GM18511 (cell line): ENCODE data around the gene ARPC1B.

ENCODE experiments used
- ATAC-seq: cut with Tn5 transposase; IDR thresholded peaks from one replicate; pipeline ENCODE4 v1.9.1; 2021; ENCODE audit warnings: mild to moderate bottlenecking, moderate library complexity; ENCODE audit not compliant: unreplicated experiment

Gene ARPC1B

DNA sequence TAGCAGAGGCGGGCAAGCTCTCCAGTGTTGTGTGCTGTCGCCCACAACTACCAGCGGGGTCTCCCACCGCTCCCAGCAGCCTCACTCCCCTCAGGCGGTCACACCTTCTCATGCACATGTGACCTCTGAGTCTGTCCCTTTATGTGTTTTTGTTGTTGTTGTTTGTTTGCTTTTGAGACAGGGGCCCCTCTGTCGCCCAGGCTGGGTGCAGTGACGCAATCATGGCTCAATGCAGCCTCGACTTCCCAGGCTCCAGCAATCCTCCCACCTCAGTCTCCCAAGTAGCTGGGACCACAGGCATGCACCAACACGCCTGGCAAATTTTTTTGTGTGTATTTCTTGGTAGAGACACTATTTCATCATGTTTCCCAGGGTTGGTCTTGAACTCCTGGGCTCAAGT, 65.7 kb downstream of the ARPC1B start:
- ATAC-seq: no peak
